Activated CD4-positive, alpha-beta T cell treated with anti-CD3 and anti-CD28 coated beads, Interleukin-2, amount 50 U/mL, for 48 hours (primary cell): Measurements from ENCODE around the gene DPYSL3.

Experiments
- DNase-seq, 2 experiments: peaks; one replicate each; pipeline ENCODE4 v3.0.0-alpha.2; 2020

Gene DPYSL3

DNA sequence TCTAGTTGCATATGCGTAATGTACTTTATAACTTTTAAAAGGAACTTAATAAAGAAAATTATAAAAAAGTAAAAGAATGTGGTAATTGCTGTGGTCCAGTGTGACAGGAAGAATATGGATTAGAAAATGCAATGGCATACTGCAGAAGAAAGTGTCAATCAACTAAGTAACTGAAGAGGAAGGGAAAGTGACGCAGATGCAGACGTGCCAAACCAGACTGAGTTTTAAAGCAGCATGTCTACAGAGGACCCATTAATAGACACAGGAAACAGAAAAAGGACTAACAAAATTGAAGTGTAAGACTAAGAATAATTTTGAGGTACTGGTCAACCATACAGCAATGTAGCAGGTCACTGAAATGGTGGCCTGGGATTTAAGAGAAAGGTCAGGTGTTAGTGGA lies 73.3 kb downstream of the DPYSL3 start:
- DNase-seq = no peak

DNA sequence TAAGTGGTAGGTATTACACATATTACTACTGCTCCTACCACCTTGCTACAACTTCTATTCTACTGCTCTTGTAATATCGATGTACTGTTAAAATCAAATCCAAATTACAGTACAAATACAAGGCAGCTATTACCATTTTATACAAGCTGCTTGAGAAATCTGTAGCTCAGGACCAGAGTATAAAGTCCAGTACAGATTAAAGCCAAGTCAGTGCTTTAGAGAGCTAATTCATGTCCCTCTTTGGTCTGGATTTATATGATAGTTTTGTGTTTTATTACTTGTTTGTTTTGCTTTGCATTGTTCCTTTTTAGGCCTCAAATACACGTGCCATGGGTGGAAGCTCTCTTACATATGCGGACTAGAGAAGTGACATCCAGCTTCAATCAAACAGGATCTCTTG lies 75.8 kb downstream of the DPYSL3 start:
- no peak for DNase-seq

DNA sequence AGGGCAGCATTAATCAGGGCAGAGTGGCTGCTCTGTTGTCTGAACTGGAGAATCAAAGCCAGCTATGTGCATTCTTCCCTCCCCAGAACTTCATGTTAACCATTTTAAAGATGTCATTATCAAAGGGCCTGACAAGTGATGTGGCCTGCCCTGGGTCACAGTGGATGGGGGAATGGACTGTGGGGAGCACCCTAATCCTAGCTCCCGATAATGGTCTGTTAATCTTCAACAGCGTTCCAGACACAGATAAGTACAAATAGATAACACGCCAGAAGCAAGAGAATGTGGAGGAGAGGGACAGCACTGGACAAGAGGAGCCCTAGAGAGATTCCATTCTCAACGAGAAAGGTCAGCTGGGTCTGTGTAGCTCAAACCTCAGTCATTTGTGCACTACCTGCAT lies 77.5 kb downstream of the DPYSL3 start:
- DNase-seq = no peak

DNA sequence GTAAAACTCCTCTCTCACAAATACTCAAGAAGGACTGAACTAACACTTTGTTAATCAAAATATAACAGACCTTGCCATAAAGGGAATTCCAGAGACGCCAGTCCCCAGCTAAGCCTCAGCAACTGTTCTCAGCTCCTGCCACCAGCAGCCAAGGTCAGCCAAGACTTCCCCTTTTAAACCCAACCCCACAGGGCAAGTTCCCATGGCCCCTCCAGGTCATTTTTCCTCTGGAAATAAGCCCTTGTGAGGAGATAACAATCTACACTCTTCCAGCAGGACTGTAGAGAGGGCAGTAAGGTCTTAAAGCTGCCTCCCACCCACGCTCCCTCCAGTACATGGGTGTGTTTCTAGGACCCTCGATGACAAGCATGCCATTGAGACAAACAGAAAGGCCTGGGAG lies 78.3 kb downstream of the DPYSL3 start:
- no peak for DNase-seq

DNA sequence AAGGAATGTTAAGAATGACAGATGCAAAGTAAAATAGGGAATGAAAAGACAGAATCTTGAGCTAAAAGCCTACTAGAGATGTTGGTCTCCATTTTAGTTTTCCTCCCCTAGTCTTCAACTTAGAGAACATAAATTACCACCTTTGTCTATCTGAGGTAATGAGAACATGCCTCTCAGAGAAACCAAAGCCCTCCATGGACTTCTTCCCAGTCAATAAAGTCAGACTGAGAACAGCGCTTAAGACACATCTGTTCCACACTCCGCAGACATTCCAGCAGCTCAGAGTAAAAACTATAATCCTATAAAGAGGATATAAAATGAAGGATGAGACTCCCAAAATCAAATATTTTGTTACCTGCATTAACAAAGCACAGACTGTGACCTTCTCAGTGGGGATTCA lies 79.2 kb downstream of the DPYSL3 start:
- no peak for DNase-seq

DNA sequence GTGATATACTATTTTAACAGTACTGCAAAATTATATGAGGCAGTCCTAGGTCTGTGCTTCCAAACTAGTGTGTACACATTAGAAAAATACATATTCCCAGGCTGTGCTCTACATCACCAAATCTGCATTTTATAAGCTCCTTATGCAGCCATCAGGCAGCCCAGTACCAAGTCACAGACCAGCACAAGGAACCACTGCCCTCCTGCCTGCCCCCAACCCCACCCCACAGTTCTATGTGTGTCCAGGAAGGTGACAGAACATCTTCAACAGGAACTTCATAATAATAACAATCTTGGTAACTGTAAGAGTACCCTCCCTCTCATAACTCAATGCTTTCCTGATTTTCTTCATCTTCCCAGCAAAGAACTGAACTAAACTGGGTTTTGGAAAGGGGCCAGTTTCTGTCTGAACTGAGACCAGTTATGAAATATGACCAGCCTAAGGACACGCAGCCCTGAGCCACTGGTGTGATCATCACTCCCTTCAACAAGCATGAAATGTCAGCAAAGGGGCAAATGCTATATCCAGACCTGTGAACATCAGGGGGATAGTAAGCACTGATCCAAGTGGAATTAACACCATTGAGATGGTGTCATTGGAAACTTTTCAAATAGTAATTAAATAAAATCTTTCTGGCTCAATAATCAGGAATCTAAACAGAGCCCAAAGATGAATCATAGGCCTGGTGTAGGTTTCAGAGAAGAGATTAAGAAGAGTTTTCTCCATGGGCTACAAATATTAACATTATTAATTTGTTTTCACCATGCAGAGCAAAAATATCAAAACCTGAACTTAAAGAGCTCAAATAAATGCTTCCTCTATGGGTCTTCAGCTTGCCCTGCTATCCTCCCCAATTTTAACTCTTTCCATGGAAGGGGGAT lies 82.1 kb downstream of the DPYSL3 start:
- no peak for DNase-seq

DNA sequence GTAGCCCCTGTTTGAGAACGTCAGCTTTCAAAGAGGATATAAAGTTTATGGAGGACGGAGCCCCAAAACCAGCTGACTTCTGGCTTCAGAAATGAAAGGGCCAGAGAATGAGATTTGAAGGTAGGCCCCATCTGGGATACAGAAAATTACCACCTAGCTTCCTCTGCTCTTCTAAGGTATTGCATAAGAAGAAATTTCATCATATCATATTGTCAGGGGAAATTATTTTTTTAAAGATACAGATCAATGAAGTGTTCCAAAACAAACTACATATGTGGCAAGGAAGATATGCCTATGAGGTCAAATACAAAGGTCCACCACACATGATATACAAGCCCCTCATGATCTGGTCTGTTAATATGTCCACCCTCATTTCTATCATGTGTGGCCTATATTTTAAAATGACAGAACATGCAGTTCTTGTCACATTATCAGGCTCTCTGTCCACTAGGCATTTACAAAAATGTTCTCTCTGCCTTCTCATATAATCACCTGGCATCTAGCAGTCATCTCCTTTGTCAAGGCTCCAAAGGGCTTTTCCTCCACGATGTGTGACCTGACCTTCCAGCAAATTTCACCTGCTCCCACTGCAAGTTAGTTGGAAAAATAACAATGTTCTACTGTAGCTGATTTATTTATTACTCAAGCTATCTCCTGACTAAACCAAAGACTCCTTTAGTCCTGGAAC lies 83.1 kb downstream of the DPYSL3 start:
- DNase-seq = no peak

DNA sequence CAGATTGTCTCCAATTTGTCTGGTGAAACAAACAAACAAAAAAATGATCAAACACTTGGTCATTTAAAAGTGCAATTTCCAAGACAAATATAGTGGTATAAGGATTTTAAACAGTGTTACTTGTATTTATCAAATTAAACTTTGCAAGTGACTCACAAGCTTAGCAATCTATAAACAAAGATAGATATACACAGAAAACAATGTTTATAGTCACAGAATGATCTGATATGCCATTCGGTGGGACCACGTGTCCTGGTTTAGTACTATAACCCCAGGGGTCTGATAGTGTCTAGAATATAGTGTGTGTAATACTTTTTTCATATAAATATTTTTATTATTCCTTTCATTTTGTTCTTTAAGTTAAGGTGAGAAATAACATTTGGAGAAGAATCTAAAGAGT lies 91.3 kb downstream of the DPYSL3 start:
- DNase-seq = no peak

DNA sequence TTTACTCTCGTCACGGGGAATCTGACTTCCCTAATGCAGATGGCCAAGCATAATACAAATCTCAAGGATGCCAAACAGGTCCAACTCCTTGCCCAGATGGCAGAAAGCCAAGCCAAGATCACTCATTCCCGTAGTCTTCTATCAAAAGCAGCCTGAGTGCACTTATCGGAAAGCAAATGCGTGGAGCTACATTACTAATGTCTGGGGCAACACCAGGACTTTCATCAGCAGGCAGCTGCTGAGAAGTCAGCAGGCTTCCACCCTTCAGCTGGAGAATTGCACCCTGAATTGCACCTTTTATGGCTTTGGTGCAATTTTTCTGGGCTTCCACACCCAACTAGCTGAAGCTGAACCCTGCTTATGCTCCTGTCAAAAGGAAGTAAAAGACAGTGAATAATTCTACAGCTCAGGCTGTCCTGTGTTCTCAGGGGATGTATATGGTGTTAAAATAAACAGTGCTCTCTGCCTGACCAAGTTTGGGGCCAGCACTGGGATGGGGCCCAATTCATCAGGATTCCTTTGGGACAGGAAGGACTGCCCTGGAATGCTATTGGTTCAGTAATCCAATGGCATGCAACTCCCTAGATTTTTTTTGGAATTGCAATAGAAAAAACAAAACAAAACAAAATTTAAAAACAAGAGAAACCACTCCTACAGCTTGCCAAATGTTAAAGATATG lies 92.6 kb downstream of the DPYSL3 start:
- no peak for DNase-seq

DNA sequence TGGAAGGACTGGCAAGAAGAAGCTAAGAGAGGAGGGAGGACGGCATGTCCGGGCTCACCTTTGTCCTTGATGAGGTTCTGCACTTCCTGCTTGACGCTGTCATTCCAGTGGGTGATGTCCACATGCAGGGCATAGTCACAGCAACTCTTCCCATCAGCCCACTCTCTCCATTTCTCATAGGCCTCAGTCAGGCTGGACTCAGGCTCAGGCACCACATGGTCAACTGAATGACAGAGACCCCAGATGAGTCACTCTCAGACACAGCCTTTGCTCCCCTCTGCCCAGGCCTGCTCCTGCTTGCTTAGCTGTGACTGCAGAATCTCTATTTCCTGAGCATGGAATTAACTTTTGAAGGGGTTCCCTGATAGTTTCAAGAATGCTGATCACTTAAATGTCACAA lies 94.2 kb downstream of the DPYSL3 start:
- DNase-seq = no peak

DNA sequence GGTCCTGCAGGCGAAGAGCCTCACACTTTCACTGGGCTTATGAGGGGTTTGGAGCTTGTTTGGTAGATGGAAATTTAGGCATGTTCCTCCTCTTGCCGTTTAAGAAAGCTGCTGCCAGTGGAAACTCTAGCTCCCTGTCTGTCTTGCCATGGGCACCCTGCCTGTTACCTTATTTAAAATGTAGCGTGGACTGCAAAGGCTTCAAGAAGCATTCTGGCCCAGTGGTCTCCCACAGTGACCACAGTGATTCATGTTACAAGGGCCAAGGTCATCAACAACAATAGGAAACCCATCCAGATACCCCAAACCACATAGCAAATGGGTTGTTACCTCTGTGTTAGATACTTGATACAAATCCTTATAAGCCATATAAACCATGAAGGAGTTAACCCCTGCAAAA lies 96.6 kb downstream of the DPYSL3 start:
- DNase-seq = no peak

DNA sequence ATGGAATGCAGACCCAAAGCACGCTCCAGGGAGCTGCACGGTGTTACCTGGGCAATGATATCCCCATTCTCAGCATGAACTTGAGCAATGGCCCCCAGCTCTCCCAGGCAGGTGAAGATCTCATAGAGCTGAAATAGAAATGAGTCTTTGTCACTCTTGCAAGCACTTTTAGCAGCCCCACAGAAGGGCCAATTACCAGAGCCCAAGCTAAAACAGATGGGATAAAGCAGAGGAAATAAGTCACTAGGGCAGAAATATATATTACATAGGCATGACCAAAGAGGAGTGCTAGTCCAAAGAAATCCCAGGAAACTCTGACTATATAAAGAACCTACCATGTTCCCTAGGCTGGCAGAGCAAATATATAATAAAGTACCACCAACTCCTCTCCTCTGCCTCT lies 97.3 kb downstream of the DPYSL3 start:
- no peak for DNase-seq

DNA sequence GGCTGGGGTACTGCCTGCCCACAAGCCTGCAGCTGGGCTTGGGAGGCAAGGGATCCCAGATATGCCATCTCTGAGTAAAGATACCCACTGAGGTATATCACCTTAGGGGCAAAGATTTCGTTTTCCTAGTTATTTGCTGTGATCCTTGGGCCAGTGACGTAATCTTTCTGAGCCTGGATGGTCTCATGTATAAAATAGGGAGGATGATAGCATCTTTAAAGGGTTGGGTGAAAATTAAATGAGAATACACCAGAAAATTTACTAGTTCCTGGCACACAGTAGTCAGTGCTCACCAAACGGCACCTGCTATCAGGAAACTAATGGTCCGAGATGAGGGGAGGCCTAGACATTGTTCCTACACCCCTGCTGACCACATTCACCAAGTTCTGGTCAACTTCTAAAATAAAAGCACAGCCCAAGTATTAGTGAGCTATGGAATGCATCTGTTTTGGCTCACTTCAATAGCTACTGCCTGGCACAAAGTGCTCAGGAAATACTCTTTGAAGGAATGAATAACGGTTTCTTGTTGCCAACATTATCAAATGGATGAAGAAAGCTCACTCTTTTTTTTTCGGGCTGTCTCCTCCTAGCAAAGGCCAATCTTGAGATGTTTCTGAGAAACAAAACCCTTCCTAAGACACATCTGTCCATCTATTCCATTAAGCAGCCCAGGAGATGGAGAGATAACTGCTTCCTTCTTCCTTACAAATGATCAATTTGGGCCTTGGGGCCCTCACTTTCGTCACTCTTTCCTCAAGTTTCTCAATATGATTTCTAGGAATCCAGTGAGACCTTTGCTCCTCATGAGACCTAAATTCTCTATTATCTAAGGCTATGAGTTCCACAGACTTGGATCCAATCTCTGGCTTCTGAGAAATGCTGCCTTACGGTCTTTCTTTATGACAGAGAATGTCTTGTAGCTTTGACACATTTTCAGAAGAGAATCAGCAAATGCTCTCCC lies 98.2 kb downstream of the DPYSL3 start:
- no peak for DNase-seq

DNA sequence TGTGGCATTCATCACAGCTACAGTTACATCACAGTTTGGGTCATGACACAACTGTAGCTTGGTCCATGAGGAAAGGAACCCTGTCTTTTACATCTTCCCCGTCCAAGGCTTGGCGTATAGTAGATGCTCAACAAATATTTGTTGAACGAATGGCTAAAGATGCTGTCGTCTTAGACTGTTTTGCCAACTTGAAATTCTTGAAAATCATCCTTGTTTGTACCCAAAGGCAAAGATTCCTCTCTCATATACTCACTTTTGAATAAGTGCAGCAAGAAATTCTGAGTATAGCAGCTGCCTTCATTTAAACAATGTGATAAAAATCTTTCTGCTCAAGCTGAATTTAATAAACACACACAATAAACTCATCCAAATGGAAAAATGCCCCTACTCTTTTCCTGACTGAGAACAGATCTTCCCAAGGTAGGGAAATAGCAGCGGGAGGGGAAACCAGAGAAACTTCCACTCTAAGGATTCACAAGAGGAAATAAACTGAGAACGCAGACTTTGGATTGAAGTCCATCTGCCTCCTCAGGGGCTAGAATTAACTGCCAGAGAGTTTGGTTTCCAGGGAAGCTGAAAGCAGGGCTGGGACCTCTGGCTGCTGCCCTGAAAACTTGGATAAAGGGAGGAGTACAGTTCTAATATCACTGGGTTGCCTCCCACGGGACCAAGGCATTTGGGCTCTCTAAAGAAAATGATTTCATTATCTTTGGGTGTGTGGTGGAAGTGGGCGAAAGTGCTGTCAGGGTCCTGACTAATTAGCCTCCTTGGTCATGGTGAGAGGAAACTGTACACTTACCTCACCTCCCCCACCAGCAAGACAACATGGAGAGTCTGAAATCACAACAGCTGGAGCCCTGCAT lies 99.1 kb downstream of the DPYSL3 start:
- no peak for DNase-seq

DNA sequence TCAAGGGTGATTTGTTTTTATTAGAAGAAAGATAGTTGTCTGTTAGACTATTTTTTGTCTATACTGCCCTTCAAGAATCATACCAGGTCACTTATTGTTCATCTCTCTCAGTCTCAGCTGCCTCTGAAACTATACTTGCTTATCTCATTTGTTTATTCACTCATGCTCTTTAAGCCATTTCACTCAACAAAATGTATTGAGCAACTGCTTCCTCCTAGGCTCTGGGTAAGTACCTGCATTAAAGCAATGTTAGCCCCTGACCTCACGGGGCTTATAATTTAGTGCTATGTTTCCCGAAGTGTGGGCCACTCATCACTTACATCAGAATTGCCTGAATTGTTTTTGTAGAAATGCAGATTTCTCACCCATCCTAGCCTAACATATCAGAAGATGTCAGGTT lies 100.9 kb downstream of the DPYSL3 start:
- DNase-seq = no peak

DNA sequence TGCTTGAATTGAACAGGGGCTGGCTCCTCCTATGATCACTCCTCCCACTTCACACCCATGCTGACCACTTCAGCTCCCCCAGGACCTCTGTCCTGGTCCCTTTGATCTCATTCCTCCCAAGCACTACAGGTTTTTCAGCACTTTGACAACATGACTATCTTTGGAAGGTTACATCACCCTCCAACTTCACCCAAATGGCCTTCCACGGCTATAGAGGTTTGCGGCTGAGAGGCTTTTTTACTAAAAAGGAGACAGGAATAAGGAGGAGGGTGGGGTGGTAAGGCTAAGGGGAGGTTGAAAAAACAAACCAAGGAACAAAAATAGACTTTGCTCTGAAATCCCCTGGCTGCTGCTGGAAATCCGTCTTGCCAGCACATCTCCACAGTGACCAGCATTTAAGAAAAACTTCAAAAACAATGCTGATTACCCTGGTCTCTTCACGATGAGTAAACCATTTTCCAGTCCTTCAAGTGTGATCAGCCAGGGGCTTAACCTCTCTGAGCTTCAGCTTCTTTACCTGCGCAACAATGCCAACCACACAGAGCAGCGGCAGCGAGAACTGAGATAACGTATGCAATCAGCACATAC lies 102.7 kb downstream of the DPYSL3 start:
- no peak for DNase-seq

DNA sequence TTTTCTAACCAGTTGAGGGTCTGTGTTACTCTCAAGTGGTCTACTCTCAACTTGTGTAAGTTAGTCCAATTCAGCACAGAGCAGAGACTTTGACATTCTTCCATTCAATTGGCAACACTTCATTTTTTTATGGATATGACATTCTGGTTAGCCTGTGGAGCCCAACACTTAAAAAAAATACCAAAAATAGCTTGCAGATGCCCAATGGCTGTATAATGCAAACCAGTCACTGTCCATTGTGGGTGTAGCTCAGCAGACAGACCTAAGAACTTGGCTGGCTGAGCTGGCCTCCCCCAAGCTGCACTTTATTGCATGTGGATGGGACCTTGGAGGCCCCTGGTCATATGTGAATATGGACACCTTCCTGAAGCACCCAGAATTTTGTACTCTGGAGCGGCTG lies 103.2 kb downstream of the DPYSL3 start:
- DNase-seq = no peak

DNA sequence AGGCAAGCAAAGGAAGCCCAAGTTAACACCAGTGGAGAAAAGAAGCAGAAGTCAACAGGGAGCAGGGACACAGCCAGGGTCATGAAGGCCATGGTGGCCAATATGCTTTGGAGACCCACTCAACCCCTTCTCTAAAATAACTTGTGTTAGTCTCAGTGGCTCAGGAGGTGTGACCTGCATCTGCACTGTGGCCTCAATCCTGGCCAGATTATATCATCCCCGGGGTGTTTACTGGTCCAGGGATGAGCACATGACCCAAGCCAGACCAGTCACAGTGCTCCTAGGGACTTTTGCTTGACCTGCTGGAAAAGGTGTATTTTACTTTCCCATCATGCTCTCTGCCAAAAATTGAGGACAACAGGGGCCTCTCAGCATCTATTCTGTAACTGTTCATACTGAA lies 105.2 kb downstream of the DPYSL3 start:
- DNase-seq = no peak

DNA sequence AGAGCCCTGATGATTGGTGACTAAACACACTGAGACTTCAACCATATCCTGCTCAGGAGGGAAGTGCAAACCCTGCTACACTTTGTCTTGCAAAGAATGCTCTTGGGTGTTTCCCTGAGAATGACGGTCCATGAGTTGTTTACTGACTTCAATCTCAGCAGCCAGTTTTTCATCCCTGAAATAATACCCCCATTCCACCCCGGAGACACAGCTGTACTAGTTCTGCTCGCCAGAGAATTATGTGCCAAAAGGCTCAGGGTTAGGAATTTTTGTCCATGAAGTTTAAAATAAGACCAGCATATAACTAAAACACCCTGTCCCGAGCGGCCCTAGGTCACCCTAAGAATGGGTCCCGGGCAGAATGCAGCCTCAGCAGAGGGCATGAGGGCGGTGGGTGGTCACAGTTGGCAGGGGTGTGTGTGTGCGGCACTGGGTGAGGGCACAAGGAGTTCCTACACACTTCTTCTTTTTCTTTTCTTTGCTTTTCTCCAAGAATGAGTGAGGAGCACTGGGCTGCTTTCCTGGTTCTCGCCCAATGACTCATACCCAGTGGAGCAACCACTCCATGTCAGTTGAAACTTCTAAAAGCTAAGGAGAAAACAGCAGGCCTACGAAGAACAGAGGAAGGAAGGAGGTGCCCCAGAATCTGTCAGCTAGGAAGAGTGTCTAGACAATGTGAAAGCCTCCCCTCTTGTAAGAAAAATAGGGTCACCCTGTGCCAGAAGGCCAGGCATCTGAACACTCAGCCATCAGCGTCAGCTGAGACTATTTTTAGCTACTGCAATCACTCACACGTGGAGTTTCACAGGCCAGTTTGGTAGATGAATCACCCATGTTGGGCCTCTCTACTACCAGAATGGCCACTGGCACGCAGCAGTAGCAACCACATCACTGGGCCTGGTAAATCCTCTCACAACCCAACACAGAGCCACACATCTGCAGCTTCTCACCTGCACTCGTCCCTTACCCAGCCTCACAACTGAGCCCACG lies 105.9 kb downstream of the DPYSL3 start:
- no peak for DNase-seq

DNA sequence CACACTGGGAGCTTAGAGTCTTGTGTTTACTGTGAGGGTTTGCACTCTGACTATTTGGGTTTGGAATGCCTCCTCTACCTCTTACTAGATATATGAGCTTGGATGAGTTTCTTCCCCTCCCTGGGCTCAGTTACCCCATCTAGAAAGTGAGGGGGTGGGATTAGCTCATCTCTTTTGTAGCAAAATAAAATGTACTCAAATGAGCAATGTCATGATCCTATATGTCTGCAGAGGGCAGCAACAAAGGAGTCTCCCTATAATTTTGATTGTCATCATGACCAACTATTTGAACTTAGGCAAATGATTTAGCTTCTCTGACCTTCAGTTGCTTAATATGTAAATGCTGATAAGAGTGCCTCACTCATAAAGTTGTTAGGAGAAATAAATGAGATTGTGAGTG lies 109.0 kb downstream of the DPYSL3 start:
- DNase-seq = no peak
